GM23338 (cell line): Measurements from ENCODE around the gene ITGAV. TPM values are rescaled to one million over a fixed set of nuclear protein-coding genes. Genes with fewer than 3 reads are reported as not detected.

Experiments
- ATAC-seq: fragments of 200-7000 bp; cut with Tn5 transposase; 3 replicates; pipeline ENCODE4 v1.9.1; 2020
- DNase-seq: peaks from one replicate; pipeline ENCODE4 v3.0.0-alpha.2; 2015; ENCODE audit warnings: low spot score
- H2AFZ ChIP-seq: fragments of 200-600 bp; sonication (generic); 2 replicates; pipeline ENCODE4 v1.8.0; 2016; ENCODE audit warnings: antibody characterized with exemption, mild to moderate bottlenecking, moderate library complexity
- H3F3A ChIP-seq: fragments of 200-600 bp; sonication (generic); replicated peaks from 2 replicates; pipeline ENCODE4 v1.8.0; 2017; ENCODE audit warnings: antibody characterized with exemption, mixed run types, low read depth
- H3K27ac ChIP-seq: fragments of 200-600 bp; sonication (generic); 2 replicates; pipeline ENCODE4 v1.6.1; 2016; ENCODE audit warnings: low read depth
- H3K27me3 ChIP-seq: fragments of 200-600 bp; sonication (generic); 2 replicates; pipeline ENCODE4 v1.8.0; 2016; ENCODE audit warnings: mild to moderate bottlenecking, mixed run types, moderate library complexity; ENCODE audit not compliant: insufficient read depth
- H3K36me3 ChIP-seq: fragments of 200-600 bp; sonication (generic); 2 replicates; pipeline ENCODE4 v1.8.0; 2016; ENCODE audit warnings: mild to moderate bottlenecking; ENCODE audit not compliant: insufficient read depth
- H3K4me1 ChIP-seq: fragments of 200-600 bp; sonication (generic); 2 replicates; pipeline ENCODE4 v1.8.0; 2016; ENCODE audit warnings: mild to moderate bottlenecking, moderate library complexity; ENCODE audit not compliant: insufficient read depth
- H3K4me2 ChIP-seq: fragments of 200-600 bp; sonication (generic); 2 replicates; pipeline ENCODE4 v1.7.1; 2017; ENCODE audit warnings: mixed run types
- H3K4me3 ChIP-seq: fragments of 200-600 bp; sonication (generic); 2 replicates; pipeline ENCODE4 v1.6.1; 2016; ENCODE audit warnings: mixed run types
- H3K79me2 ChIP-seq: fragments of 200-600 bp; sonication (generic); replicated peaks from 2 replicates; pipeline ENCODE4 v1.8.0; 2017; ENCODE audit warnings: mild to moderate bottlenecking; ENCODE audit not compliant: insufficient read depth
- H3K9me2 ChIP-seq: fragments of 200-600 bp; sonication (generic); 2 replicates; pipeline ENCODE4 v1.8.0; 2017; ENCODE audit not compliant: insufficient read depth
- H4K20me1 ChIP-seq: fragments of 200-600 bp; sonication (generic); replicated peaks from 2 replicates; pipeline ENCODE4 v1.8.0; 2017; ENCODE audit warnings: mild to moderate bottlenecking; ENCODE audit not compliant: insufficient read depth
- H3K27ac Mint-ChIP-seq: 2 replicates; pipeline ENCODE4 v1.8.0; 2020; ENCODE audit warnings: inconsistent platforms, mild to moderate bottlenecking, moderate library complexity, mixed read lengths
- H3K27me3 Mint-ChIP-seq: 3 replicates; pipeline ENCODE4 v1.8.0; 2022; ENCODE audit warnings: low read depth, mild to moderate bottlenecking, moderate library complexity, mixed read lengths, inconsistent platforms; ENCODE audit not compliant: insufficient read depth, poor library complexity
- H3K36me3 Mint-ChIP-seq: 3 replicates; pipeline ENCODE4 v1.8.0; 2021; ENCODE audit warnings: low read depth, mild to moderate bottlenecking, inconsistent platforms, moderate library complexity, mixed read lengths
- H3K4me1 Mint-ChIP-seq: 3 replicates; pipeline ENCODE4 v1.8.0; 2020; ENCODE audit warnings: mild to moderate bottlenecking, inconsistent platforms, mixed read lengths
- H3K4me3 Mint-ChIP-seq: 3 replicates; pipeline ENCODE4 v1.8.0; 2021; ENCODE audit warnings: moderate library complexity, mild to moderate bottlenecking, inconsistent platforms, mixed read lengths
- H3K9me3 Mint-ChIP-seq: 3 replicates; pipeline ENCODE4 v1.8.0; 2020; ENCODE audit warnings: moderate library complexity, mild to moderate bottlenecking, inconsistent platforms, mixed read lengths
- CREB1 ChIP-seq: fragments of 250-450 bp; sonication (Bioruptor Pico); IDR thresholded peaks from 2 replicates; pipeline ENCODE4 v1.5.0; 2020; ENCODE audit warnings: low read depth, mild to moderate bottlenecking, moderate library complexity
- EZH2phosphoT487 ChIP-seq: fragments of 200-600 bp; sonication (generic); IDR thresholded peaks from one replicate; pipeline ENCODE4 v1.8.1; 2018; ENCODE audit warnings: antibody characterized with exemption; ENCODE audit not compliant: unreplicated experiment
- NANOG ChIP-seq: IDR thresholded peaks from 2 replicates; pipeline ENCODE4 v1.6.1; 2016; ENCODE audit warnings: antibody characterized with exemption, borderline replicate concordance
- POLR2AphosphoS5 ChIP-seq: IDR thresholded peaks from 2 replicates; pipeline ENCODE4 v1.6.1; 2016; ENCODE audit warnings: antibody characterized with exemption, low read depth
- ZNF114 ChIP-seq: fragments of 250-450 bp; sonication (Bioruptor Pico); IDR thresholded peaks from 2 replicates; pipeline ENCODE4 v1.5.0; 2020; ENCODE audit warnings: mild to moderate bottlenecking, moderate library complexity
- ZNF331 ChIP-seq: fragments of 250-450 bp; sonication (Bioruptor Pico); IDR thresholded peaks from 2 replicates; pipeline ENCODE4 v1.5.0; 2020; ENCODE audit warnings: low read depth, mild to moderate bottlenecking, moderate library complexity
- ZNF462 ChIP-seq: fragments of 250-450 bp; sonication (Bioruptor Pico); IDR thresholded peaks from 2 replicates; pipeline ENCODE4 v1.5.0; 2020; ENCODE audit warnings: mild to moderate bottlenecking, moderate library complexity
- polyA plus RNA-seq: library from polyadenylated mRNA; unstranded; fragments of >200 nt; fragmentation: Nextera tagmentation; extraction: Ambion mirVana; gene quantifications from 2 replicates; pipeline ENCODE4 v1.2.1, GENCODE V29; 2016
- total RNA-seq: library from RNA; depleted of rRNA; stranded (reverse); fragments of >200 nt; shearing (Covaris generic); gene quantifications from 2 replicates; pipeline ENCODE4 v1.2.3, GENCODE V29; 2014

ITGAV gene
- total and polyA plus RNA-seq, 2 experiments from 2014 or later: 9.1 to 56.5 TPM

GRCh38 chr2:186634701-186635100, 44.8 kb downstream of the ITGAV start (continued):
- TF ChIP-seq ZNF462: no peak
- no peak for TF ChIP-seq EZH2phosphoT487
- TF ChIP-seq ZNF114 (CRISPR knock-in tag): no peak
- no peak for TF ChIP-seq CREB1

GRCh38 chr2:186636800-186637496, 47.1 kb downstream of the ITGAV start:
- no peak for ATAC-seq
- Mint-ChIP-seq H3K27ac (no peak overlapping the region), H3K36me3 (peaks cover 7% of the 10 kb centered on the region; the same call in 1 of the 3 replicates), H3K4me1 (peaks cover 4% of the 10 kb centered on the region; the same call in 2 of the 3 replicates), H3K4me3 (no peak overlapping the region), H3K9me3 (no peaks in the 10 kb centered on the region), H3K27me3 (no peaks in the 10 kb centered on the region)
- Histone ChIP-seq H3K27me3 (no peaks in the 10 kb centered on the region), H3K4me1 (peaks cover 6% of the 10 kb centered on the region), H3F3A (no peaks in the 10 kb centered on the region), H4K20me1 (no peaks in the 10 kb centered on the region), H3K27ac (no peak overlapping the region), H3K9me2 (no peaks in the 10 kb centered on the region), H3K4me2 (no peak overlapping the region), H2AFZ (no peak overlapping the region), H3K79me2 (no peaks in the 10 kb centered on the region), H3K36me3 (no peaks in the 10 kb centered on the region; the same call in 1 of the 2 replicates), H3K4me3 (no peak overlapping the region)
- DNase-seq: no peak
- TF ChIP-seq ZNF331 (CRISPR knock-in tag): no peak
- TF ChIP-seq POLR2AphosphoS5: no peak
- no peak for TF ChIP-seq NANOG
- TF ChIP-seq CREB1: no peak
- no peak for TF ChIP-seq ZNF462
